KBM-7 (cell line): ENCODE results near the gene BTG3.
A peak's percentile ranks its signal among the peaks of the same experiment; 100 is the strongest.

Source experiments
- DNase-seq: peaks from one replicate; pipeline ENCODE4 v3.0.0-alpha.2; 2015
- in situ Hi-C: fragments of 300-500 bp; cut with MboI; formaldehyde crosslinking; loops from 2 replicates; pipeline ENCODE4 v1.14.3; 2020; ENCODE audit warnings: low sequenced_read_pairs, low pct_unique_long_range_greater_than_20kb, mixed read lengths

Gene BTG3

GRCh38 chr21:17598437-17598836 lies 14.3 kb downstream of the BTG3 start:
- no peak for DNase-seq

GRCh38 chr21:17597680-17598079 lies 15.0 kb downstream of the BTG3 start:
- in situ Hi-C loops = no loop called here
- DNase-seq = no peak

More at GRCh38 chr21:17598437-17598836, 14.3 kb downstream of the BTG3 start:
- in situ Hi-C loops = no loop called here

GRCh38 chr21:17590430-17590829 lies 22.3 kb downstream of the BTG3 start:
- in situ Hi-C loops = no loop called here
- DNase-seq = no peak

GRCh38 chr21:17585875-17586450 lies 26.7 kb downstream of the BTG3 start:
- in situ Hi-C loops = no loop called here
- DNase-seq = peak; percentile 68

- in situ Hi-C loops = no loop called here
- DNase-seq = no peak
Measured at GRCh38 chr21:17583898-17584297, 28.8 kb downstream of the BTG3 start.

- in situ Hi-C loops = no loop called here
- no peak for DNase-seq
Measured at GRCh38 chr21:17580319-17580718, 32.4 kb downstream of the BTG3 start.

GRCh38 chr21:17578876-17579275 lies 33.8 kb downstream of the BTG3 start:
- in situ Hi-C loops = no loop called here
- no peak for DNase-seq

GRCh38 chr21:17578162-17578561 lies 34.5 kb downstream of the BTG3 start:
- DNase-seq = no peak
- in situ Hi-C loops = no loop called here

- DNase-seq = no peak
- in situ Hi-C loops = no loop called here
Measured at GRCh38 chr21:17577701-17578100, 35.0 kb downstream of the BTG3 start.

- DNase-seq = no peak
- in situ Hi-C loops = no loop called here
Measured at GRCh38 chr21:17576080-17576835, 36.4 kb downstream of the BTG3 start.

GRCh38 chr21:17575076-17575475 lies 37.6 kb downstream of the BTG3 start:
- in situ Hi-C loops = no loop called here
- no peak for DNase-seq

- in situ Hi-C loops = no loop called here
- DNase-seq = no peak
Measured at GRCh38 chr21:17572431-17572830, 40.3 kb downstream of the BTG3 start.

GRCh38 chr21:17570786-17571185 lies 41.9 kb downstream of the BTG3 start:
- in situ Hi-C loops = no loop called here
- DNase-seq = no peak

GRCh38 chr21:17560377-17561025 lies 52.2 kb downstream of the BTG3 start:
- DNase-seq = no peak
- in situ Hi-C loops = no loop called here

GRCh38 chr21:17554679-17555465 lies 57.8 kb downstream of the BTG3 start:
- in situ Hi-C loops = no loop called here
- DNase-seq = peak; percentile 39

GRCh38 chr21:17554120-17554519 lies 58.6 kb downstream of the BTG3 start:
- DNase-seq = no peak
- in situ Hi-C loops = no loop called here

- in situ Hi-C loops = no loop called here
- no peak for DNase-seq
Measured at GRCh38 chr21:17552410-17552809, 60.3 kb downstream of the BTG3 start.

GRCh38 chr21:17550671-17551308 lies 61.9 kb downstream of the BTG3 start:
- DNase-seq = no peak
- in situ Hi-C loops = no loop called here

- in situ Hi-C loops = no loop called here
- no peak for DNase-seq
Measured at GRCh38 chr21:17548262-17548661, 64.4 kb downstream of the BTG3 start.
